GM19372 (cell line): Measurements from ENCODE around the gene FAM131C.

Experiments
- ATAC-seq: cut with Tn5 transposase; IDR thresholded peaks from one replicate; pipeline ENCODE4 v1.9.1; 2021; ENCODE audit warnings: mild to moderate bottlenecking, low read depth, moderate library complexity; ENCODE audit not compliant: unreplicated experiment

FAM131C gene

GRCh38 chr1:16018749-16019643, 54.5 kb downstream of the FAM131C start:
- ATAC-seq: no peak

- ATAC-seq: no peak
Measured at GRCh38 chr1:16018308-16018707, 55.1 kb downstream of the FAM131C start.

GRCh38 chr1:16017461-16018303, 55.8 kb downstream of the FAM131C start, which contains the start of gene HSPB7:
Gene HSPB7 (minus strand): TSS chr1:16018043. CDS start chr1:16017963, 80 bp downstream.
- no peak for ATAC-seq

- no peak for ATAC-seq
Measured at GRCh38 chr1:16017076-16017460, 56.4 kb downstream of the FAM131C start.

- no peak for ATAC-seq
Measured at GRCh38 chr1:16015960-16016901, 57.2 kb downstream of the FAM131C start.

- no peak for ATAC-seq
Measured at GRCh38 chr1:16015491-16015890, 58.0 kb downstream of the FAM131C start.

GRCh38 chr1:16014509-16015482, 58.7 kb downstream of the FAM131C start:
- ATAC-seq: no peak

GRCh38 chr1:16013908-16014258, 59.6 kb downstream of the FAM131C start:
- no peak for ATAC-seq

GRCh38 chr1:16013220-16013907, 60.1 kb downstream of the FAM131C start:
- ATAC-seq: no peak

- ATAC-seq: no peak
Measured at GRCh38 chr1:16012590-16013219, 60.7 kb downstream of the FAM131C start.

- ATAC-seq: no peak
Measured at GRCh38 chr1:16011936-16012589, 61.4 kb downstream of the FAM131C start.

GRCh38 chr1:16010837-16011236, 62.6 kb downstream of the FAM131C start:
- ATAC-seq: no peak

GRCh38 chr1:16009678-16010077, 63.8 kb downstream of the FAM131C start:
- ATAC-seq: no peak

- ATAC-seq: no peak
Measured at GRCh38 chr1:16009030-16009460, 64.4 kb downstream of the FAM131C start.
